ENCODE data around the gene AHSG. TPM values are rescaled to one million over a fixed set of nuclear protein-coding genes. Genes with fewer than 3 reads are reported as not detected.

The AHSG gene
- total and polyA plus RNA-seq, 7 donors: not detected

DNA sequence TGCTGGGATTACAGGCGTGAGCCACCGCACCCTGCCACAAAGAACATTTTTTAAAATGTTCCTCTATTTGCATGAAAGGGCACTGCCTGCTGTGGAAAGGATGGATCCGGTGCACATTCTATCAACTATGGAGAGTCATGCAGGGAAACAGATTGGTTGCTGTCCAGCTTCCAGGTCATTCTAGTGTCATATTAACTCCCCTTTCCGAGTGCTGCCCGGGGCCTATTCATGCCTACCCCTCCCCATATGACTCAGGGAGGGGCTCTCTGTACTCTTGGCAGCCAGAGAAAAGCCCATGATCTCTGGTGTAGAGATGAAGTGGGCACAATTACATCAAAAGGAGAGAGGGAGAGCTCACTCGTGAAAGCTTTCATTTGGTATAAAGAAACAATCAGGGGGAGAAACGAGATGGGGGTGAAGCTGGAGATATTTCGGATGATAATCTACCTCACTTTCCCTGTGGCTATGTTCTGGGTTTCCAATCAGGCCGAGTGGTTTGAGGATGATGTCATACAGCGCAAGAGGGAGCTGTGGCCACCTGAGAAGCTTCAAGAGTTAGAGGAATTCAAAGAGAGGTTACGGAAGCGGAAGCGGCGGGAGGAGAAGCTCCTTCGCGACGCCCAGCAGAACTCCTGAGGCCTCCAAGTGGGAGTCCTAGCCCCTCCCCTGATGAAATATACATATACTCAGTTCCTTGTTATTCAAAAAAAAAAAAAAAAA is 16.1 kb upstream of the AHSG start:
- intact Hi-C loops (cut with DNase I): no loop called here

DNA sequence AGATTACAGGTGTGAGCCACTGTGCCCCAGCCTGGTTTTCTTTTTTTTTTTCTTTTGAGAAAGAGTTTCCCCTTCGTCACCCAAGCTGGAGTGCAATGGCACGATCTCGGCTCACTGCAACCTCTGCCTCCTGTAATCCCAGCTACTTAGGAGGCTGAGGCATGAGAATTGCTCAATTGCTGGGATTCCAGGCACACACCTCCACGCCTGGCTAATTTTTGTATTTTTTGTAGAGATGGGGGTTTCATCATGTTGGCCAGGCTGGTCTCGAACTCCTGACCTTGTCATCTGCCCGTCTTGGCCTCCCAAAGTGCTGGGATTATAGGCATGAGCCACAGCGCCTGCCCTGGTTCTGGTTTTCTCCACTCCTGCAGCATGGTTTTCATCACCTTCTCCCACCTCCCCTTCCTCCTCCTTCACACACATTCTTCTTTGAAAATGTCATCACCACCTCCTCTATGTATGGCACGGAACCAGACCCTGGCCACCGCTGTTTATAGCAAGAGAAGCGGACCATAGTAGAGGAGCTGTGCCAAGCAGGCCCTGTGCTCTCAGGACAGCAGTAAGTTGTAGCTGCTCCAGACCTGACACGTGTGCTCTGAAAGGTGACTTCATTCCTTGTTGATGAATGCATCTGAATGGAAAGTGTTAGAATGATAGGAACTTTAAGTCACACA is 14.6 kb upstream of the AHSG start:
- Histone ChIP-seq H3K4me1 (no peaks in the 10 kb centered on the region), H3K4me3 (no peak overlapping the region), H3K36me3 (ENCODE audit: insufficient read depth in 1 of 2, low read depth in 1 of 2) (no peaks in the 10 kb centered on the region), H3K9me3 (no peaks in the 10 kb centered on the region), H3K27ac (no peak overlapping the region), H3K27me3 (ENCODE audit: insufficient read depth in 3 of 3, low read length in 2 of 3) (no peaks in the 10 kb centered on the region)
- 66 to 71% (median 69%) methylated on average over 11 of the region's 11 CpGs for WGBS, 3 donors
- no peak for DNase-seq
- intact Hi-C loops (cut with DNase I): no loop called here
- ATAC-seq: no peak
- TF ChIP-seq, protein P1, sequence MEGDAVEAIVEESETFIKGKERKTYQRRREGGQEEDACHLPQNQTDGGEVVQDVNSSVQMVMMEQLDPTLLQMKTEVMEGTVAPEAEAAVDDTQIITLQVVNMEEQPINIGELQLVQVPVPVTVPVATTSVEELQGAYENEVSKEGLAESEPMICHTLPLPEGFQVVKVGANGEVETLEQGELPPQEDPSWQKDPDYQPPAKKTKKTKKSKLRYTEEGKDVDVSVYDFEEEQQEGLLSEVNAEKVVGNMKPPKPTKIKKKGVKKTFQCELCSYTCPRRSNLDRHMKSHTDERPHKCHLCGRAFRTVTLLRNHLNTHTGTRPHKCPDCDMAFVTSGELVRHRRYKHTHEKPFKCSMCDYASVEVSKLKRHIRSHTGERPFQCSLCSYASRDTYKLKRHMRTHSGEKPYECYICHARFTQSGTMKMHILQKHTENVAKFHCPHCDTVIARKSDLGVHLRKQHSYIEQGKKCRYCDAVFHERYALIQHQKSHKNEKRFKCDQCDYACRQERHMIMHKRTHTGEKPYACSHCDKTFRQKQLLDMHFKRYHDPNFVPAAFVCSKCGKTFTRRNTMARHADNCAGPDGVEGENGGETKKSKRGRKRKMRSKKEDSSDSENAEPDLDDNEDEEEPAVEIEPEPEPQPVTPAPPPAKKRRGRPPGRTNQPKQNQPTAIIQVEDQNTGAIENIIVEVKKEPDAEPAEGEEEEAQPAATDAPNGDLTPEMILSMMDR (IDR thresholded peaks at IDR 0.05): no peak

More for the DNA sequence above, 16.1 kb upstream of the AHSG start:
- TF ChIP-seq, protein P1 (IDR thresholded peaks at IDR 0.05): no peak
- H3K27me3 ChIP-seq (ENCODE audit: insufficient read depth in 3 of 3, low read length in 2 of 3): no peaks in the 10 kb centered on the region
- no peaks in the 10 kb centered on the region for H3K36me3 ChIP-seq (ENCODE audit: insufficient read depth in 1 of 2, low read depth in 1 of 2)
- no peak overlapping the region for H3K27ac ChIP-seq
- H3K9me3 ChIP-seq: no peaks in the 10 kb centered on the region
- no peak for ATAC-seq
- no peak for DNase-seq
- no peak overlapping the region for H3K4me3 ChIP-seq
- no peaks in the 10 kb centered on the region for H3K4me1 ChIP-seq
- 51 to 56% (median 52%) methylated on average over 17 of the region's 17 CpGs for WGBS, 3 donors

DNA sequence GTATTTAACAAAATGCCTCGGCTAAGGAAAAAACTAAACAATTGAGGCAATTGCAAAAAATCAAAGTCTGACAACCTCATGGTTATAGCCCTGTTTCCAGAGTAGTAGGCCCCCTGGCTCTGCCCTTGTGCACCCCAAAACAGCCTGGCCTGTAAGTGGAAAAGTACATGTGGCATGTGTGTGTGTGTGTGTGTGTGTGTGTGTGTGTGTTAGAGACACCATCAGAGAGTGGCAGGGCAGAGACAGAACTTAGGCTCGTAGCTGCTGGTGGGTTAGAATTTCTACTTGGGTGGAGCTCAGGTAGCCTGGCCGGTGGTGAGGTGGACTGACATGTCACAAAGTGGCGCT is 14.1 kb upstream of the AHSG start:
- TF ChIP-seq, protein P1 (IDR thresholded peaks at IDR 0.05): no peak
- Histone ChIP-seq H3K4me3 (no peak overlapping the region), H3K4me1 (no peaks in the 10 kb centered on the region), H3K27ac (no peak overlapping the region), H3K36me3 (ENCODE audit: insufficient read depth in 1 of 2, low read depth in 1 of 2) (no peaks in the 10 kb centered on the region), H3K9me3 (no peaks in the 10 kb centered on the region), H3K27me3 (ENCODE audit: insufficient read depth in 3 of 3, low read length in 2 of 3) (no peaks in the 10 kb centered on the region)
- no peak for DNase-seq
- WGBS, 3 donors: 84 to 91% (median 84%) methylated on average over 4 of the region's 4 CpGs
- ATAC-seq: no peak
- intact Hi-C loops (cut with DNase I): no loop called here

GRCh38 chr3:186599142-186599784 is 13.6 kb upstream of the AHSG start:
- no peaks in the 10 kb centered on the region for H3K27me3 ChIP-seq (ENCODE audit: insufficient read depth in 3 of 3, low read length in 2 of 3)
- DNase-seq (no peak), ATAC-seq (no peak)
- no peak overlapping the region for H3K4me3 ChIP-seq
- 78 to 87% (median 78%) methylated on average over 12 of the region's 12 CpGs for WGBS, 3 donors
- no peaks in the 10 kb centered on the region for H3K4me1 ChIP-seq
- H3K27ac ChIP-seq: no peak overlapping the region
- H3K9me3 ChIP-seq: no peaks in the 10 kb centered on the region
- TF ChIP-seq, protein P1 (IDR thresholded peaks at IDR 0.05): no peak
- H3K36me3 ChIP-seq (ENCODE audit: insufficient read depth in 1 of 2, low read depth in 1 of 2): no peaks in the 10 kb centered on the region
- intact Hi-C loops (cut with DNase I): no loop called here
